RWPE2 (cell line): ENCODE data around the gene ARNT2.
A peak's percentile ranks its signal among the peaks of the same experiment; 100 is the strongest.

Source experiments
- ATAC-seq: fragments of 200-7000 bp; cut with Tn5 transposase; 3 replicates; pipeline ENCODE4 v1.9.1; 2021; ENCODE audit warnings: low read depth
- DNase-seq: peaks from one replicate; pipeline ENCODE4 v3.0.0-alpha.2; 2020; ENCODE audit warnings: low spot score
- H3K27ac ChIP-seq: fragments of 450-650 bp; 2 replicates; pipeline ENCODE4 v1.5.1; 2017; ENCODE audit warnings: mild to moderate bottlenecking; ENCODE audit not compliant: poor library complexity, severe bottlenecking
- H3K27me3 ChIP-seq: fragments of 250-450 bp; sonication (Bioruptor Pico); 2 replicates; pipeline ENCODE4 v1.5.1; 2021; ENCODE audit warnings: mild to moderate bottlenecking, moderate library complexity; ENCODE audit not compliant: insufficient read depth, poor library complexity, severe bottlenecking
- H3K36me3 ChIP-seq: fragments of 250-450 bp; sonication (Bioruptor Pico); 2 replicates; pipeline ENCODE4 v1.5.1; 2020; ENCODE audit warnings: low read depth, mild to moderate bottlenecking, moderate library complexity
- H3K4me1 ChIP-seq: fragments of 250-450 bp; sonication (Bioruptor Pico); 2 replicates; pipeline ENCODE4 v1.5.1; 2021; ENCODE audit warnings: mild to moderate bottlenecking, moderate library complexity; ENCODE audit not compliant: insufficient read depth, poor library complexity, severe bottlenecking
- H3K4me3 ChIP-seq: fragments of 250-450 bp; sonication (Bioruptor Pico); 2 replicates; pipeline ENCODE4 v1.5.1; 2021; ENCODE audit warnings: mild to moderate bottlenecking, moderate library complexity; ENCODE audit not compliant: severe bottlenecking
- H3K9me3 ChIP-seq: fragments of 250-450 bp; sonication (Bioruptor Pico); 2 replicates; pipeline ENCODE4 v1.5.1; 2021; ENCODE audit warnings: mild to moderate bottlenecking, moderate library complexity; ENCODE audit not compliant: severe bottlenecking
- CTCF ChIP-seq: fragments of 450-650 bp; IDR thresholded peaks from one replicate; pipeline ENCODE4 v1.5.1; 2017; ENCODE audit warnings: mild to moderate bottlenecking, moderate library complexity; ENCODE audit not compliant: poor library complexity, severe bottlenecking

The ARNT2 gene

GRCh38 chr15:80577552-80578205 lies 173.5 kb downstream of the ARNT2 start:
- Histone ChIP-seq H3K4me1 (peaks cover 38% of the 10 kb centered on the region), H3K27me3 (no peaks in the 10 kb centered on the region), H3K27ac (no peak overlapping the region), H3K9me3 (no peaks in the 10 kb centered on the region), H3K36me3 (no peaks in the 10 kb centered on the region), H3K4me3 (no peak overlapping the region)
- no peak for TF ChIP-seq CTCF
- DNase-seq (peak; percentile 54), ATAC-seq (no peak)

GRCh38 chr15:80578206-80578595 lies 174.0 kb downstream of the ARNT2 start:
- no peak for TF ChIP-seq CTCF
- Histone ChIP-seq H3K27me3 (no peaks in the 10 kb centered on the region), H3K4me3 (no peak overlapping the region), H3K4me1 (peaks cover 38% of the 10 kb centered on the region), H3K36me3 (no peaks in the 10 kb centered on the region), H3K27ac (no peak overlapping the region), H3K9me3 (no peaks in the 10 kb centered on the region)
- DNase-seq, result peak; percentile 57
- no peak for ATAC-seq

GRCh38 chr15:80578871-80579270 lies 174.7 kb downstream of the ARNT2 start:
- DNase-seq (peak; percentile 59), ATAC-seq (no peak)
- H3K4me1 ChIP-seq, result peaks cover 38% of the 10 kb centered on the region
- no peak overlapping the region for H3K4me3 ChIP-seq
- H3K36me3 ChIP-seq, result no peaks in the 10 kb centered on the region
- H3K9me3 ChIP-seq, result no peaks in the 10 kb centered on the region
- no peak for TF ChIP-seq CTCF
- peak overlapping the region; percentile 97 for H3K27ac ChIP-seq
- H3K27me3 ChIP-seq, result no peaks in the 10 kb centered on the region

- peaks cover 38% of the 10 kb centered on the region for H3K4me1 ChIP-seq
- H3K9me3 ChIP-seq, result no peaks in the 10 kb centered on the region
- no peak overlapping the region for H3K4me3 ChIP-seq
- peak; percentile 32 for DNase-seq
- H3K27ac ChIP-seq, result peak overlapping the region; percentile 97
- ATAC-seq, result no peak; the same call in 2 of the 3 replicates
- no peak for TF ChIP-seq CTCF
- H3K27me3 ChIP-seq, result no peaks in the 10 kb centered on the region
- no peaks in the 10 kb centered on the region for H3K36me3 ChIP-seq
Measured at GRCh38 chr15:80579611-80580010, 175.4 kb downstream of the ARNT2 start.

- peak; percentile 91 for ATAC-seq
- H3K4me3 ChIP-seq, result no peak overlapping the region
- H3K36me3 ChIP-seq, result no peaks in the 10 kb centered on the region
- H3K27me3 ChIP-seq, result no peaks in the 10 kb centered on the region
- DNase-seq, result peak; percentile 99
- H3K9me3 ChIP-seq, result no peaks in the 10 kb centered on the region
- H3K27ac ChIP-seq, result peak overlapping the region; percentile 97
- no peak for TF ChIP-seq CTCF
- peaks cover 38% of the 10 kb centered on the region for H3K4me1 ChIP-seq
Measured at GRCh38 chr15:80580106-80580505, 175.9 kb downstream of the ARNT2 start.
